Brain pericyte (primary cell): ENCODE measurements around the gene MT1M.
"Not testable (repeated sequence)": the region's sequence is repeated elsewhere in the genome, so short reads cannot be mapped to it uniquely, and the experiment has no call there.

ENCODE experiments used
- DNase-seq: peaks from one replicate; pipeline ENCODE4 v3.0.0-alpha.2; 2012; ENCODE audit warnings: low read depth, low spot score

Gene MT1M

GRCh38 chr16:56608876-56609462 is 23.5 kb upstream of the MT1M start:
- DNase-seq = no peak

DNA sequence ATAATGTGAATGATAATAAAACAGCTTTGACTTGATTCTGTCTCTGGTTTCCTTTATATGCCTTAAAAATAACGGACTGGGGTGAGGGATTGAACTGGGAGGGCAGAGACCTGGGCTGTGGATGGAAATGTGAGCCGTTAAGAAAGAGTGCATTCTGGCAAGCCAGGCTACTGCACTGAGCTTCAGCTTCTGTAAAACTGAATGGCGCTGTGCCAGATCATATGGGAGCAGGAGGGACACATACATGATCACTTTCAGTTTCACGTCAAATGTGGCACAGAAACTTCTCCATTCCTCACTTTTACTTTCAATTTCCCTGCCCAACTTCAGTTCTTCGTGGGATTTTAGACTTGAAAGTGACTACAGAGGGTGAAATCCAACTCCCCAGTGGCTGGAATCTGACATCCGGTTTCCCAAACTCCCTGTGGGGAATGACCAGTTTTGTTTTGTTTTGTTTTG is 23.0 kb upstream of the MT1M start:
- DNase-seq = peak; percentile 57

DNA sequence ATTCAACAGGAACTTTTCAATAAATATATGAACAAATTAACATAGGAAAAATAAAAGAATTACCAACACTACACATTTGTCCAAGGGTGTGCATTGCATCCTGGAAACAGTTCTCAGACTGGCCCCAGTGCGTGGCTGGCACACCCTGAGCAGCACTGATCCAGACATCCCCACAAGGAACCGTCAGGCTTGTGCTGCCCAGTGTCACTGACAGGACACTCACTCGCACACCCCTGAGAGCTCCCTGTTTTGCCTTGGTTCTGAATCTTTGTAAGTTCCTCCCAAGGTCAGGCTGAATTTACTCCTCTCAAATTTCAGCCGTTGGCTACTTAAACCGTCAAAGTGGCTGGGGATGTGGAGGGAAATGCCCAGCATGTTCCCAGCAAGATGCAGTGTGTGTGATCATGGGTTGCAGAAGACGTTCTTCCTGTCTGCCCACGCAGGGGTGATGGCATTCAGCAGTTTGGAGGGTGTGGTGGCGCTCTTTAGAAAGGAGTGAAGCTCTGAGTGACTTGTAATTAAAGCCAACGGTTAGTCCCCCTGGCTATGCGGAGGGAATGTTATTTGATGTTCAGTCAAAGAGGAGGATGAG is 22.3 kb upstream of the MT1M start:
- peak; percentile 63 for DNase-seq

DNA sequence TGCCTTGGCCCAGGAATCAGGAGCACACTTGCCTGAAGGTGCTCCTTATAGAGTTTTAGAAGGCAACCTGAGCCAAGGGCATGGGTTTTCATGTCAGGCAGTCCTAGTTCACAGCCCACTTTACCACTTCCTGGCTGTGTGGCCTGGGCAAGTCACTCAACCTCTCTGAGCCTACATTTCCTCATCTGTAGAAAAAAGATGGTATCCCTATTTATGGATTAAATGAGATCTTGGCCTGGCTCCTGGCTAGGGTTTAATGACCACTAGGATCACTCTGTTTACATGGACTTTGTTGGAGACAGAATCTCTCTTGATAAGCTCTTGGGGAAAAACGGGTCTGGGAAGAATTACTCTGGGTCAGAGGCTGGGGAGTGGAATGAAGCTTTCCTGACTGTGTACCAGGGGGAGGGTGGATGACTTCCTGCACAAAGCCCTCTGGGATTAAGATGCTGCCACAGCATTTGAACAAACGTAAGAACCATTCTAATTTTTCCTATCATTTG is 21.8 kb upstream of the MT1M start:
- no peak for DNase-seq

GRCh38 chr16:56611281-56611833 is 21.1 kb upstream of the MT1M start:
- no peak for DNase-seq

- DNase-seq = no peak
These were observed 18.8 kb upstream of the MT1M start for GRCh38 chr16:56613706-56614105.

DNA sequence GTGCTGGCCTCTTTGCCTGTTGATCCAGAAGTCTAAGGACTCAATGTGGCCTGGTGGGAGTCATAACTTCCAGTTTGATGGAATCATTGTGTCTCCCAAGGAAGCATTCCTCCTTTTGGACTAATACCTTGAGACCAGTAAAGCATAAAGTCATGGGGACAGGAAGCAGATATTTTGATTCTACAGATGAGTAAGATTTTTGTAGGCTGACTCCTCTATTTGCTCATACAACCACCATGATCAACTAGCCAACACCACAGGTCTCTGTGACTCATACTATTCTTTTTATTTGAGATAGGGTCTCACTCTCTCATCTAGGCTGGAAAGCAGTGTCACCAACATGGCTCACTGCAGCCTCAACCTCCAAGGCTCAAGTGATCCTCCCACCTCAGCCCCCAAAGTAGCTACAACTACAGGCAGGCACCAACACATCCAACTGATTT is 17.9 kb upstream of the MT1M start:
- no peak for DNase-seq

GRCh38 chr16:56615353-56615752 is 17.1 kb upstream of the MT1M start:
- no peak for DNase-seq

DNA sequence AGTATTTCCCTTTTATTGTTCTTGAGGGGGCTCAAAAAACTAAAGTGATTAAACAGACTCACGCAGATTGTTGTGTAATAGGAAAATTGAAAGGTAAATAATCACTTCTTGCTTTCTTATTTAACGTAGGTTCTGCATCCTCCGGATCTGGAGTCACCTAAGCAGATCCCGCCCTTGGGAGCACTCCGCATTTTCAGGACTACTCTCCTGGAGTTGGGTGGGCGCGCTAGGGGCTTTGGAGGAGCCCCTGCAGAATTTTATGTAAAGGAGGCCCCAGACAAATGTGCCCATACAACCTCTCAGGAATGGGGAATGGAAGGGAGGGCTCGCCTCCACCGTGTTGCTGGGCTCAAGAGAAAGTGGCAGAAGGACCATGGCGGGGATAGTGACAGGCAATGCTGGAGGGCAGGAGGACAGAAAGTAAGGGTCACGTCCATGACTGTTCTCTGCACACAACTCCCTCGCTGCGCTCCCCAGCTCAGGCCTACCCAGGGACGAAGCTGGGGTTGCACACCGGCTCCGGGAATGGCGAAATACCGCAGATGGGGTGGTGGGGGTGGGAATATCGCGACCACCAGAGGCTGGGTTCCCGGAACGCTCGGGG is 15.7 kb upstream of the MT1M start:
- no peak for DNase-seq

DNA sequence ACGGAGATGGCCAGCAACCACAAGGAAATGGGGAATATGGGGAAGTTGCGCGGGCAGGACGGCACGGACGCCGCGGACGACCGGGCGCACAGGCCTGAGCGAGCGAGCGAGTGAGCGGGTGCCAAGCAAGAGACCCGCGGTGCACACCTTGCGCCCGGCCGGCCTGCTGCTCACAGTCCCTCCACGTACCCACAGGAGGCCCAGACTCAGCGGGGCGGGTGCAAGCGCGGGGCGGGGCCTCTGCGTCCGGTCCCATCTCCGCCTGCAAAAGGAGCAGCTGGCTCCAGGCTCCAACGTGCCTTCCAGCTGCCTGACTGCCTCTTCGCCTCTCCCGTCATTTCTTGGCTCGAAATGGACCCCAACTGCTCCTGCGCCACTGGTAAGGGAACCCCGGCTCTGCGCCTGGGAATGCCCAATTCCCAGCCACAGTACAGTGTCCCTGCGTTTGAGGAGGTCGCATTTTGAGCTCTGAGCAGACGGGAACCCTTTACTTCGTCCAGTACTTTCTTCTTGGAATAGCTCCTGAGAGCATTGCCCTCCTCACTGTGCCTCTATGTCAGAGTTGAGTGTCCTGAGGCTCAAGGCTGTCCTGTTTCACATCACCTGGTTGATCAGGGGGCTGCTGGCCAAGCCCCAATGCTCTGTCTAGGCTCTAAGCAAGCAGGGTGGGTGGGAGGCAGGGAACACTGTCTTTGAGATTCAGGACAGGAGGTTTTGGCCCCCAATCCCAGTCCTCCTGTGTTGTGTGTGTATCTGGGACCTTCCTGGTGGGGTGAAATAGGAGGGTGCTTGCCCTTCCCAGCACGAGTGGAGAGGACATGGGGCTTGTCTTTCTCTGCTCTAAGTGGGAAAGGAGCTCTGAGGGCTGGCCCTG is 15.0 kb upstream of the MT1M start:
- no peak for DNase-seq

GRCh38 chr16:56618138-56618537 is 14.3 kb upstream of the MT1M start:
- DNase-seq = no peak

DNA sequence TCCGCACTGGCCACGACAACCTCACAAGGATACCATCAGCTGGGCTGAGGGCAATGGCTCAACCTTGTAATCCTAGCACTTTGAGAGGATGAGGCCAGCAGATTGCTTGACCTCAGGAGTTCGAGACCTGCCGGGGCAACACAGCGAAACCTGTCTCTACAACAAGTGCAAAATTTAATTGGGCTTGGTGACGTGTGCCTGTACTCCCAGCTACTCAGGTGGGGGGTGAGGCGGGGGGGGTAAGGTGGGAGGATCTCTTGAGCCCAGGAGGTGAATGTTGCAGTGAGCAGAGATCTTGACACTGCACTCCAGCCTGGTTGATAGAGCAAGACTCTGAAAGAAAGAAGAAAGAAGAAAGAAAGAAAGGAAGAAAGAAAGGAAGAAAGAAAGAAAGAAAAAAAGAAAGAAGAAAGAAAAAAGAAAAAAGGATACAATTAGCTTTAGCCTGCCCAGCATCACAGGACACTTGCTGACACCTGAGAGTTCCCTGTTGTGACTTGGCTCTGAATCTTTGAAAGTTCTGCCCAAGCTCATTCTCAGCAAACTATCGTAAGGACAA is 12.0 kb upstream of the MT1M start:
- no peak for DNase-seq

- DNase-seq = not testable (repeated sequence)
These were observed 10.6 kb upstream of the MT1M start for GRCh38 chr16:56621665-56622445.

GRCh38 chr16:56623184-56623583 is 9.3 kb upstream of the MT1M start:
- not testable (repeated sequence) for DNase-seq

- DNase-seq = no peak
These were observed 8.8 kb upstream of the MT1M start for GRCh38 chr16:56623637-56624036.

DNA sequence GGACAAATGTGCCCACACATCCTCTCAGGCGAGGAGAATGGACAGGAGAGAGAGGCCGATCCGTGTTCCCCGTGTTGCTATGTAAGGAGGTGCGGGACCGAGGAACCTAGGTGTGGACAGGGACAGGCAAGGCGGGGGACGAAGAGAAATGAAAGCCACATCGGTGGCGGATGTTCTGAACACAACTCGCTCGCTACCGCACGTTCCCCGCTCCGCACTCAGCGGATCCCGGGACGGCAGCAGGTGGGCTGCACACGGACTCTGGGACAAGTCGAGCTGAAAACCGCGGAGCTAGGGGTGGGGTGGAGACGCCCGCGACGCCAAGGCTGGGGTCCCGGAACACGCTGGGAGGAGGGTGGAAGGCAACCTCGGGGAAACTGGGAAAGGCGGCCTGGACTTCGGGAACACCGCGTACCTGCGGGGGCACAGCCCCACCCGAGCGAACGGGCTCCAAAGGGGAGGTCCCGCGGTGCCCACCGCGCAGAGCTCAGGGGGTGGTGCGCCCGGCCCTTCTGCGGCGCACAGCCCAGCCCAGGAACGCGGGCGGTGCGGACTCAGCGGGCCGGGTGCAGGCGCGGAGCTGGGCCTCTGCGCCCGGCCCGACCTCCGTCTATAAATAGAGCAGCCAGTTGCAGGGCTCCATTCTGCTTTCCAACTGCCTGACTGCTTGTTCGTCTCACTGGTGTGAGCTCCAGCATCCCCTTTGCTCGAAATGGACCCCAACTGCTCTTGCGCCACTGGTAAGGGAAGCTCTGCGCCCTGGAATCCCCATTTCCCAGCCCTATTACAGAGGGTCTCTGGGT is 7.1 kb upstream of the MT1M start, which contains the start of gene MT1E:
Gene MT1E (plus strand): TSS at position 642 of the 803 bp plus-strand sequence. CDS start 71 bp downstream, at position 713.
- no peak for DNase-seq

- no peak for DNase-seq
These were observed 6.4 kb upstream of the MT1M start for GRCh38 chr16:56625943-56626654.

DNA sequence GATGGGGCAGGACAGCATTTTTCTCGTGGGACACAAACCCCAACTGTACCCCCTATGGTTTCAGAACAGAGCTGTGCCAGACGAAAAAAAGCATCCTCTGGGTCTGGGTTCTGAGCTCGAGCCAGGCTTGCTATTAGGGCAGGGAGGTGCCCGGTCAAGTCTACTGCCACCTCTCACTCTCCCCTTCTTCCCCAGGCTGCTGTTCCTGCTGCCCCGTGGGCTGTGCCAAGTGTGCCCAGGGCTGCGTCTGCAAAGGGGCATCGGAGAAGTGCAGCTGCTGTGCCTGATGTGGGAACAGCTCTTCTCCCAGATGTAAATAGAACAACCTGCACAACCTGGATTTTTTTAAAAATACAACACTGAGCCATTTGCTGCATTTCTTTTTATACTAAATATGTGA is 5.8 kb upstream of the MT1M start:
- no peak for DNase-seq
